Measurements from ENCODE around the gene FAM25A. TPM values are rescaled to one million over a fixed set of nuclear protein-coding genes. Genes with fewer than 3 reads are reported as not detected.

FAM25A gene
- total RNA-seq, 1 donor from 2014 or later = not detected

- DNase-seq (ENCODE audit: low spot score) = no peak
Observed at GRCh38 chr10:87064651-87065050, 44.6 kb downstream of the FAM25A start.

GRCh38 chr10:87066178-87066577 is 46.1 kb downstream of the FAM25A start:
- no peak for DNase-seq (ENCODE audit: low spot score)

- DNase-seq (ENCODE audit: low spot score) = no peak
Observed at GRCh38 chr10:87066865-87067264, 46.8 kb downstream of the FAM25A start.

GRCh38 chr10:87068281-87068680 is 48.2 kb downstream of the FAM25A start:
- no peak for DNase-seq (ENCODE audit: low spot score)

GRCh38 chr10:87072449-87072848 is 52.4 kb downstream of the FAM25A start:
- no peak for DNase-seq (ENCODE audit: low spot score)

Other genes starting within 250 kb of the FAM25A start
- gene MMRN2, start 62.7 kb upstream of the FAM25A start, total RNA-seq = 17.4 TPM
- 15.8 TPM for gene SNCG, start 61.7 kb upstream of the FAM25A start, total RNA-seq
- 25.4 TPM for gene ADIRF, start 51.8 kb upstream of the FAM25A start, total RNA-seq
- gene GLUD1, start 74.5 kb downstream of the FAM25A start, total RNA-seq = 126 TPM
- 18.4 TPM for gene SHLD2, start 74.9 kb downstream of the FAM25A start, total RNA-seq
- 0.58 TPM for gene NUTM2A, start 205.2 kb downstream of the FAM25A start, total RNA-seq

All from mucosa of gallbladder (tissue), 1 donor.